Measurements from ENCODE around the gene ASCL2.

The ASCL2 gene

DNA sequence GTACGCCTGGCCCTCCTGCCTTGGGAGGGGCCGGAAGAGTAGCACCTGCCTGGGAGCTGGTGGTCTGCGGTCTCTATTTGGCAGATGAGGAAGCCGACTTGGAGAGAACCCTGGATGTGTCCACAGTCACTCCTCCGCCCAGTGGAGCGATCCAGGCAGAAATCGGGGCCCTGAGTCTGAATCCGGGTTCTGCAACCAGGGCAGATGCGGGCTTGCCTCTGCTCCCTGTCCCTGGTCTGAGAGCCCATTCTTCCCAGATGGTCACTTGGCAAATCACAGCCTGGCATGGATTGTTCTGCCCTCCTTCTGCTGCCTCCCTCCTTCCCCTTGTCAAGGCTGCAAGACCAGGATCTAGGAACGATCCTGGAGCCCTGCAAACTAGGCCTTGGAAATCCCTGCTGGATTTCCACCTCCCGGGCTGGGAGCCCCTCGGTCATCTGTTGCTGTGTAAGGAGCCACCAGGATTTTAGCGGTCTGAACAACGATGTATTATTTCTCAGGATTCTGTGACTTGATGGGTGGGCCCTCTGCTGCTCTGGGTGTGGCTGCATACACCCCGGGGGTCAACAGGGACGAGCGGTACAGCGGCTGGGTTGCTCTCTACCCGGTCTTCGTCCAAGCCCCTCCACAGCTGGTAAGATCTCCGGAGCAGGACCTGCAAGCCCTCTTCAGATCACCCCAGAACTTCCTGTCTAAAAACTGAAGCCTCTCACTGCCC is 2.0 kb upstream of the ASCL2 start:
- TF ChIP-seq, protein P1, sequence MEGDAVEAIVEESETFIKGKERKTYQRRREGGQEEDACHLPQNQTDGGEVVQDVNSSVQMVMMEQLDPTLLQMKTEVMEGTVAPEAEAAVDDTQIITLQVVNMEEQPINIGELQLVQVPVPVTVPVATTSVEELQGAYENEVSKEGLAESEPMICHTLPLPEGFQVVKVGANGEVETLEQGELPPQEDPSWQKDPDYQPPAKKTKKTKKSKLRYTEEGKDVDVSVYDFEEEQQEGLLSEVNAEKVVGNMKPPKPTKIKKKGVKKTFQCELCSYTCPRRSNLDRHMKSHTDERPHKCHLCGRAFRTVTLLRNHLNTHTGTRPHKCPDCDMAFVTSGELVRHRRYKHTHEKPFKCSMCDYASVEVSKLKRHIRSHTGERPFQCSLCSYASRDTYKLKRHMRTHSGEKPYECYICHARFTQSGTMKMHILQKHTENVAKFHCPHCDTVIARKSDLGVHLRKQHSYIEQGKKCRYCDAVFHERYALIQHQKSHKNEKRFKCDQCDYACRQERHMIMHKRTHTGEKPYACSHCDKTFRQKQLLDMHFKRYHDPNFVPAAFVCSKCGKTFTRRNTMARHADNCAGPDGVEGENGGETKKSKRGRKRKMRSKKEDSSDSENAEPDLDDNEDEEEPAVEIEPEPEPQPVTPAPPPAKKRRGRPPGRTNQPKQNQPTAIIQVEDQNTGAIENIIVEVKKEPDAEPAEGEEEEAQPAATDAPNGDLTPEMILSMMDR (conservative IDR thresholded peaks at IDR 0.05) = no peak
- H3K27ac ChIP-seq = no peak overlapping the region

DNA sequence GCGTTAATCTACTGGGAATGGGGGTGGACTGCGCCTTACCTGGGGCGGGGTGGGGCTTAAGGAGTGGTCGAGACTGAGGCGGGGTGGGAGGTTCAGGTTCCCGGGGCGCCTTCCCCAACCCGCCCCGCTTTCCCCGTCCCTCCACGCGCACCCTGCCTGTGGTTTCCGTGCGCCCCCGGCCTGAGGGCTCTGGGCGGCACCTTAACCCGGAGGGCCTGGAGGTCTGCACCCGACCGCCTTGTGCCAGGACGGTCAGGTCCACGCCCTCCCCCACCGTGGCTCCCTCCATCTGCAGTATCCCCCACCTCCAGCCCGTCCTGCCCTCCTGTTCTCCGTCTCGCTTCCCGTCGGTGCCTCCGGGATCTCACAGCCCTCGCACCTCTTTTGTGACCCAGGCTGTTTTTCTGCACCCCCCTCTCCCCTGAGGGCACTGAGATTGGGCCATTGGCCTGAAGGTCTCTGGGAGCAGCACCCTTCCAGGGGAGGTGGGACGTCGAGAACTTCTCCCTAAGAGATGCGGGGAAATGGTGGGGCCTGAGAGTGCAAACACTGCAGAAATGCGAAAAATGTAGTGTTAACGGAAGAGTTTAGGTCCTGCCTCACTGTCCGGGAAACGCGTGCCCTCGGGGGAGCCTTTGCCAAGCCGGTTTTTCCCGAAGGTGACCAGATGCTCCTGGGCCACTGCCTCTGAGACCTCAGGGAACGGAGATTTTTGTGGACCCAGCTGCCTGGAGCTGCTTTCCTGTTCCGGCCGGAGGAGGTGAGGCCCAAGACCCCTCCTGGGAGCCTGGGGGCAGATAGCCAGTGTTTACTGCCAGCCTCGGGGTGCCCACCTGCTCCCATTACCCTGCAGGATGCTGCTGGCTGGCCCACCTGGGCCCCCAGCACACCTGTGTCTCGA is 1.2 kb upstream of the ASCL2 start:
- TF ChIP-seq, protein P1 (conservative IDR thresholded peaks at IDR 0.05) = no peak
- H3K27ac ChIP-seq = no peak overlapping the region

DNA sequence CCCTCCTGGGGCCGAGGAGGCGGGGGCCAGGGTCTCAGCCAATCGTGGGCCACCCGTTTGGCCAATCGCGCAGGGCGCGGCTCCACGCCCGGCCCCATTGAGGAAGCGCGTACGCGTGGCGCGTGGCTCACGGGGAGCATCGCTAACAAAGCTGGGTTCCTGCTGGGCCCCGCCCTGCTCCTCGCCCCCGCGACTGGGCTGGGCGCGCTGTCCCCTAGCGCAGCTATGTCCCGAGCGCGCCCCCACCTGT is 614 bp upstream of the ASCL2 start:
- TF ChIP-seq, protein P1 (conservative IDR thresholded peaks at IDR 0.05) = no peak
- H3K27ac ChIP-seq = no peak overlapping the region

DNA sequence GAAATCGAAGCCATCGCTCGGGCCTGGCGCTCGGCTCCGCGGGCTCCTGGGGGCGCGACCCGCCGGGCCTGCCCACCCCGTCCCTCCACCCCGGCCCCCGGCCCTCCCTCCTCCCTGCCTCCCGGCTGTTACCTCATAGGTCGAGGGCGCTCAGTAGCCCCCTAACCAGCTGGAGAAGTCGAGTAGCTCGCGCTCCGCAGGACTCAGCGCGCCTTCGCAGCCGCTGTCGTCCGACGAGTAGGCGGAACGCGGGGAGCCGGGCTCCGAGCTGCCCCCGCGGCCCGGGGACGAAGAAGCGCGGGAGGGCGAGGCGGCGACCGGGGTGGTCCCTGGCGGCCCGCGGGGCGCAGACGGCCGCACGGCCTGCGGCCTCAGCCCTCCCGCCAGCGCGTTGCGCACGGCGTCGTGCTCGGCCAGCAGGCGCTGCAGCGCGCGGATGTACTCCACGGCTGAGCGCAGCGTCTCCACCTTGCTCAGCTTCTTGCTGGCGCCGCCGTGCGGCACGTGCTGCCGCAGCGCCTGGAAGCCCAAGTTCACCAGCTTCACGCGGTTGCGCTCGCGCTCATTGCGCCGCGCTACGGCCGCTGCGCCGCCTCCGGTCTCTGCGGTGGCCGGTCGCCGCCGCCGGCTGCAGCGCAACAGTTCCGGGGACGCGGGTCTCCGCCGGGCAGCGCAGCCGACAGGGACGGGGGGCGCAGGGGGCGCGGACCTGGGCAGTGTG is 627 bp downstream of the ASCL2 start:
- TF ChIP-seq, protein P1 (conservative IDR thresholded peaks at IDR 0.05) = peak; percentile 55
- peak overlapping the region; percentile 59 for H3K27ac ChIP-seq

DNA sequence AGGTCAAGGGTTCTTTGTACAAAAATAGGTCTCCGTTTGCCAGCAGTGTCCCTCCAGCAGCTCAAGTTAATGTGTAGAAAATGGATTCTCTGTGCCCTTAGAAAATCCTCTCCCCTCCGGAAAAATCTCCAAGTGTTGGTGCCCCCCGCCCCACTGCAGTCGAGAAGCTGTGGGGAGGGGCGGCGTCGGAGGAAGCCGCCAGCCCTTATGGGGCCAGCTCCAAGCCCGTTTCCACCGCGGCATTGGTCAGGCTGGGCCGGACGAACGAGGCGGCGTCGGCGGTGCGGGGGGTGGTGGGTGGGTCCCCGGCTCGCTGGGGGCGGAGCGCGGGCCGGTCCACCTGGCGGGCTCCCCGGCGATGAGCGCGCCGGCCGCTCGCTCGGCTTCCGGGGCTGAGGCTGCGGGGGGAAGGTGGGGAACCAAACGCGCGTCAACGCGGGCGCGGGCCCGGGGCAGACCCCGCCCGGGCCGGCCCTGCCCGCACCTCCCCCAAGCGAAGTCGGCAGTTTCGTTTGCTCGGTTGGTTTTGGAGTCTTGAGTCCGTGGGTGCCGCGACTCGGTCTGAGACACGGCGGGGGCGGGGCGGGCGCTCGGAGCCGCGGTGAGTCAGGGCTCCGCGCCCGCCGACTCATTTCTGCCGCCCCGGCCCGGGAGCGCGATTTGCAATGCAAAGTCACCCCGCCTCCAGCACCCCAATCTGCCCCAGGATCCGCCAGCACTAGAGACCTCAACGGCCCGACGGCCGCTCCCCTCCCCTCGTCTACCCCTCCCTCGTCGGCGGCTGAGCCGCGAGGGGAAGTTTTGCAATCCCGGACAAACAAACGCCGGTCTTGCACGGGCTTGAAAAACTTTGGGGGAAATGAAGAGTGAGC is 1.4 kb downstream of the ASCL2 start:
- H3K27ac ChIP-seq = peak overlapping the region; percentile 59
- TF ChIP-seq, protein P1 (conservative IDR thresholded peaks at IDR 0.05) = no peak

DNA sequence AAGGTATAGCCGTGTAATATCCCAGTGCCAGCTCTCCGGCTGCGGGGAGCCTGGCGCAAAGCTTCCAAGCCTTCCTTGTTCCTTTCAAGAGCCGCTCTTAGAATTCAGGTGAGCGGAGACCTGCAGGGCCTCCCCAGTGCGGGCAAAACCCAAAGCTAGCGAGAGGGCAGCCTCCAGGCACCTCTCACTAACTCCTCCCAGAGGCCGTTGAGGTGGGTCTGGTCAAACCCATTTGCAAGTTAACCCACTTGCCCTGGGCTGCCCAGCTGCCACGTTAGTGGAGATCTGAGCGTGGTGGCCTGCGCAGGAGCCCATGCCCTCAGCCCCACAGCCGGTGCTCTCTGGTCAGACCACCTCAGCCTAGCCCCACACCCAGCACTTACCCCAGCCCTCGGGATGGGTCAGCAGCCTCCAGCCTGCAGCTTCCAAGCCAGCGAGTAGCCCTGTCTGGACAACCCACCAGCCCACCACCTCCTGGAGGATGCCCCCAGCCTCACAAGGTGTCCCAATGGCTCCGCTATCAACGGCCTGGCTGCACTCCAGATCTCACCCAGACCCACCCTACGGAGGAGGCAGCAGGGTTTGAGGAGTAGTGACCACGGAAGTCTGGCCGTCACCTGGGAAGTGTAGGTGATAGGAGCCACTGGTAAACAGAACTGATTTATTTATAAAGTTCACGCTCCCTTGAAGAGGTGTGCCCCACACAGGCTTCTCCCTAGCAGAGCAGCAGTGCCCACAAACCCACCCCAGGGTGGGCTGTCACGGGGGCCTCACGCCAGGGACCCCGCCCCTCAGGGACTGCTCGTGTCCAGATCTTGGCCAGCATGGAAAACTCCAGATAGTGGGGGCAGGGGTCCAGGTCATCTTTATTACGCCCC is 2.3 kb downstream of the ASCL2 start:
- TF ChIP-seq, protein P1 (conservative IDR thresholded peaks at IDR 0.05) = no peak
- peak overlapping the region; percentile 59 for H3K27ac ChIP-seq
